Measurements from ENCODE around the gene LNP1. TPM values are rescaled to one million over a fixed set of nuclear protein-coding genes. Genes with fewer than 3 reads are reported as not detected.
A peak's percentile ranks its signal among the peaks of the same experiment; 100 is the strongest.

Gene LNP1
- total RNA-seq, 3 donors from 2014 or later, result 1.2 to 1.7 (median 1.3) TPM

GRCh38 chr3:100429187-100429716 lies 27.9 kb downstream of the LNP1 start:
- DNase-seq, result no peak
- Histone ChIP-seq H3K4me3 (no peak overlapping the region), H3K9me3 (no peaks in the 10 kb centered on the region), H3K4me1 (ENCODE audit: low read depth) (peaks cover 3% of the 10 kb centered on the region), H3K36me3 (ENCODE audit: low read depth) (no peaks in the 10 kb centered on the region)
- TF ChIP-seq CTCF (IDR thresholded peaks at IDR 0.05), result no peak
- intact Hi-C loops (cut with DNase I, micrococcal nuclease), result no loop called here
- ATAC-seq, result no peak

GRCh38 chr3:100436951-100437350 lies 35.6 kb downstream of the LNP1 start:
- ATAC-seq, result no peak
- no peak for DNase-seq
- Histone ChIP-seq H3K4me3 (no peak overlapping the region), H3K36me3 (ENCODE audit: low read depth) (no peaks in the 10 kb centered on the region), H3K9me3 (no peaks in the 10 kb centered on the region), H3K4me1 (ENCODE audit: low read depth) (no peaks in the 10 kb centered on the region)
- no peak for TF ChIP-seq CTCF (IDR thresholded peaks at IDR 0.05)
- intact Hi-C loops (cut with DNase I, micrococcal nuclease), result no loop called here

- Histone ChIP-seq H3K4me3 (no peak overlapping the region), H3K36me3 (ENCODE audit: low read depth) (no peaks in the 10 kb centered on the region), H3K9me3 (no peaks in the 10 kb centered on the region), H3K4me1 (ENCODE audit: low read depth) (no peaks in the 10 kb centered on the region)
- DNase-seq (no peak), ATAC-seq (peak; percentile 81)
- intact Hi-C loops (cut with DNase I, micrococcal nuclease), result no loop called here
- no peak for TF ChIP-seq CTCF (IDR thresholded peaks at IDR 0.05)
Observed at GRCh38 chr3:100437721-100438622, 36.6 kb downstream of the LNP1 start.

- ATAC-seq, result no peak
- TF ChIP-seq CTCF (IDR thresholded peaks at IDR 0.05), result no peak
- no peaks in the 10 kb centered on the region for H3K9me3 ChIP-seq
- H3K4me3 ChIP-seq, result no peak overlapping the region
- intact Hi-C loops (cut with DNase I, micrococcal nuclease), result no loop called here
- no peaks in the 10 kb centered on the region for H3K4me1 ChIP-seq (ENCODE audit: low read depth)
- no peak for DNase-seq
- no peaks in the 10 kb centered on the region for H3K36me3 ChIP-seq (ENCODE audit: low read depth)
Observed at GRCh38 chr3:100438623-100438974, 37.3 kb downstream of the LNP1 start.

GRCh38 chr3:100440895-100441294 lies 39.6 kb downstream of the LNP1 start:
- peak; percentile 35 for ATAC-seq

More at GRCh38 chr3:100440895-100441294, 39.6 kb downstream of the LNP1 start:
- no peak for TF ChIP-seq CTCF (IDR thresholded peaks at IDR 0.05)
- no peak overlapping the region for H3K4me3 ChIP-seq
- no peaks in the 10 kb centered on the region for H3K4me1 ChIP-seq (ENCODE audit: low read depth)
- DNase-seq, result no peak
- intact Hi-C loops (cut with DNase I, micrococcal nuclease), result no loop called here
- no peaks in the 10 kb centered on the region for H3K9me3 ChIP-seq
- no peaks in the 10 kb centered on the region for H3K36me3 ChIP-seq (ENCODE audit: low read depth)

Measured in mucosa of descending colon (tissue), 3 donors.